Naive thymus-derived CD4-positive, alpha-beta T cell (primary cell): Measurements from ENCODE around the gene SNX25. TPM values are rescaled to one million over a fixed set of nuclear protein-coding genes. Genes with fewer than 3 reads are reported as not detected.
"Not testable (repeated sequence)": the region's sequence is repeated elsewhere in the genome, so short reads cannot be mapped to it uniquely, and the experiment has no call there.

ENCODE experiments used
- ATAC-seq: fragments of 150-1000 bp; cut with Tn5 transposase; 2 replicates; pipeline ENCODE4 v1.10.0; 2021; ENCODE audit warnings: mild to moderate bottlenecking, moderate library complexity
- CTCF ChIA-PET: fragments of 350-600 bp; sonication (Branson Sonifier 250); formaldehyde crosslinking; loops from one replicate; lab custom pipeline; 2021; ENCODE audit warnings: antibody characterized with exemption; lab: Charles Lee
- POLR2A ChIA-PET: fragments of 350-600 bp; sonication (Branson Sonifier 250); formaldehyde crosslinking; loops from one replicate; lab custom pipeline; 2021; ENCODE audit warnings: antibody characterized with exemption, inconsistent platforms; lab: Charles Lee
- DNase-seq, 9 donors: peaks; one replicate each; pipeline versions ENCODE4 v3.0.0 to v3.0.0-alpha.2; 2020 to 2022; ENCODE audit warnings: mixed read lengths in 1 of 9
- H3K27ac ChIP-seq: one replicate; pipeline ENCODE4 v1.7.0; 2013; ENCODE audit warnings: mild to moderate bottlenecking, low read depth, low read length, moderate library complexity
- H3K27me3 ChIP-seq, 2 donors: one replicate each; pipeline ENCODE4 v1.7.0; 2013; ENCODE audit warnings: low read length in 2 of 2, mild to moderate bottlenecking in 2 of 2, moderate library complexity in 2 of 2; ENCODE audit not compliant: control insufficient read depth in 2 of 2, insufficient read depth in 2 of 2
- H3K36me3 ChIP-seq, 3 experiments: 1 replicate in 2 of 3; 2 replicates in 1 of 3; pipeline ENCODE4 v1.7.0; 2013; ENCODE audit warnings: low read length in 3 of 3, mild to moderate bottlenecking in 3 of 3, moderate library complexity in 1 of 3; ENCODE audit not compliant: insufficient read depth in 3 of 3, control insufficient read depth in 2 of 3
- H3K4me1 ChIP-seq, 2 donors: one replicate each; pipeline ENCODE4 v1.7.0; 2013; ENCODE audit warnings: low read length in 2 of 2, mild to moderate bottlenecking in 2 of 2, moderate library complexity in 1 of 2; ENCODE audit not compliant: control insufficient read depth in 2 of 2, insufficient read depth in 2 of 2
- H3K4me3 ChIP-seq: 2 replicates; pipeline ENCODE4 v1.7.0; 2013; ENCODE audit warnings: mild to moderate bottlenecking, low read length
- H3K9me3 ChIP-seq, 3 experiments: 1 replicate in 2 of 3; 2 replicates in 1 of 3; pipeline ENCODE4 v1.7.0; 2013; ENCODE audit warnings: low read length in 3 of 3; ENCODE audit not compliant: control insufficient read depth in 2 of 3
- H3K27ac Mint-ChIP-seq, 9 donors: one replicate each; pipeline ENCODE4 v1.8.0; 2020 to 2022; ENCODE audit warnings: mixed read lengths in 9 of 9, mild to moderate bottlenecking in 8 of 9, moderate library complexity in 5 of 9, inconsistent platforms in 2 of 9
- H3K27me3 Mint-ChIP-seq, 5 donors: one replicate each; pipeline ENCODE4 v1.8.0; 2021 to 2022; ENCODE audit warnings: mixed read lengths in 5 of 5, mild to moderate bottlenecking in 1 of 5
- H3K36me3 Mint-ChIP-seq, 5 donors: one replicate each; pipeline ENCODE4 v1.8.0; 2020 to 2022; ENCODE audit warnings: mixed read lengths in 5 of 5, mild to moderate bottlenecking in 3 of 5, inconsistent platforms in 1 of 5
- H3K4me1 Mint-ChIP-seq, 7 donors: one replicate each; pipeline ENCODE4 v1.8.0; 2020 to 2022; ENCODE audit warnings: mixed read lengths in 7 of 7, mild to moderate bottlenecking in 3 of 7, inconsistent platforms in 1 of 7
- H3K4me3 Mint-ChIP-seq, 10 donors: one replicate each; pipeline ENCODE4 v1.8.0; 2020 to 2022; ENCODE audit warnings: mild to moderate bottlenecking in 10 of 10, mixed read lengths in 10 of 10, moderate library complexity in 6 of 10, inconsistent platforms in 2 of 10
- H3K9me3 Mint-ChIP-seq, 11 donors: one replicate each; pipeline ENCODE4 v1.8.0; 2020 to 2022; ENCODE audit warnings: mixed read lengths in 11 of 11, mild to moderate bottlenecking in 4 of 11, inconsistent platforms in 1 of 11, moderate library complexity in 1 of 11
- intact Hi-C, 2 donors: fragments of 100-400 bp; cut with micrococcal nuclease; formaldehyde crosslinking; loops; one replicate each; pipeline ENCODE4 v1.15.1; 2023
- polyA plus RNA-seq, 2 donors: library from polyadenylated mRNA; unstranded; fragments of 300-500 nt; fragmentation: Illumina TruSeq; gene quantifications; one replicate each; pipeline ENCODE4 v1.2.3, GENCODE V29; 2021
- total RNA-seq, 6 experiments: library from RNA in 5 of 6; stranded (reverse) in 5 of 6; gene quantifications; 1 replicate in 5 of 6; 2 replicates in 1 of 6; pipeline ENCODE4 v1.2.3 and lab custom pipeline; 2021 to 2026

Gene SNX25
- total and polyA plus RNA-seq, 7 experiments from 2014 or later = 3.9 to 18.9 (median 9.8) TPM

DNA sequence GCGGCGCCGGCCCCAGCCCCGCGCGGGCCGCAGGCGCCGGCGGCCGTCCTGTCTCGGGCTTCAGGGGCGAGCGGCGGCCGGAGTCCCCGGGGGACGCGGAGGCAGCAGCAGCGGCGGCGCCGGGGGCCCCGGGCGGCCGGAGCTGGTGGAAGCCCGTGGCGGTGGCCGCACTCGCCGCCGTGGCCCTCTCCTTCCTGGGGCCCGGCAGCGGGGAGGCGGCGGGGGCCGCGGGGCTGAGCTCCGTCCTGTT lies 379 bp downstream of the SNX25 start:
- CTCF ChIA-PET, H3K9me3 Mint-ChIP-seq, DNase-seq, H3K27me3 ChIP-seq, H3K9me3 ChIP-seq, ATAC-seq, H3K27ac Mint-ChIP-seq, H3K4me3 ChIP-seq, H3K36me3 ChIP-seq, H3K36me3 Mint-ChIP-seq: not testable (repeated sequence)
- peaks cover 22% of the 10 kb centered on the region in 2 donors for H3K4me1 ChIP-seq
- peaks cover 0 to 15% (median 0%) of the 10 kb centered on the region in 5 donors for H3K27me3 Mint-ChIP-seq
- intact Hi-C loops = loop anchor here (1.0 to 10.0 kb wide), 13 partner anchors 7 to 1765 kb away; partner anchors contain the start of genes ANKRD37 (in 2 of the 2), ACSL1 (in 1 of the 2), CCDC110 (in 1 of the 2) and CDKN2AIP (in 1 of the 2)
- peak overlapping the region; percentile 39 for H3K27ac ChIP-seq
- H3K4me3 Mint-ChIP-seq = peak overlapping the region in 1 of 10 donors; percentile 82
- POLR2A ChIA-PET = interaction anchor here (1.6 to 3.6 kb wide), 4 partner anchors 26 to 186 kb away, joined by 6 to 19 read pairs (median 6); partner anchors contain the start of genes ANKRD37 and LRP2BP
- peaks cover 26 to 53% (median 41%) of the 10 kb centered on the region in 7 donors for H3K4me1 Mint-ChIP-seq

DNA sequence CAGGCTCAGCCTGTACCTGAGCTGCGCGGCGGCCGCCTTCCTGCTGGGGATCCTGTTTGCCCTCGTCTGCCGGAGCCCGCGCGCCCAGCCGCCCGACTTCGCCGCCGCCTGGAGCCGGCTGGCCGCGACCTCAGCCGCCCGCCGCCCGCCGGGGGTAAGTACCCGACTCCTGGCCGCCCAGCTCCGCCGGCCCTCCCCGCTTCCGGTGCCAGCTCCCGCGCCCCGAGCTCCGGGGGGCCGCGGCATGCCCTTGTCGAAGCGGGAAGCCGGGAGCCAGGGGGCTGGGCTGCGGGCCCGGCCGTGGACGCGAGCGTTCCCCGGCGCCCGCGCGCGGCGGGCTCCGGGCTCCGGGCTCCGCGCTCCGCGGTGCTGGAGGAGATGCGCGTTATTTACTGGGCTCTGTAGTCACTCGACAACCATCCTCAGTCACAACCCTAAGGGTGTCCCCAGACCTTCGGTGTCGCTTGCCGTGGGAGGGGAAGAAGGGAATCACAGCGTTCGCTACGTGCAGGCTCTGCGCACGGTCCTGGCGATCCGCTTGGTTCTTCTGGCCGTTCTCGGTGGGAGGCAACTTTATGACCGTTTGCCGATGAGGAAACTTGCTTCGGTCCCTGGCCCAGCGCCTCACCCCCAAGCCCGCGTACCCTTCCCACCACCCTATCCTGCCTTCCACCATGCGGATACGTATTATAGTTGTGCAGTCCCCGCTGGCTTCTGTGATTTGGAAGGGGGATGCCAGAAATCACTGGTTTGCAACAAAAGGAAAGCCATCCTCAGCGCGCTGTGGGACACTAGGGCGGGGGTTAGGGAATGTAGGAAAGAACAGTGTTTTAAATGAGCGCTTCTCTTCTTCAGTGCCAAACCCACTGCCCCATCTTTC lies 944 bp downstream of the SNX25 start:
- intact Hi-C loops = loop anchor here (1.0 to 5.0 kb wide), 5 partner anchors 8 to 387 kb away; no protein-coding TSS in a partner anchor
- Mint-ChIP-seq H3K9me3 (no peaks in the 10 kb centered on the region), H3K4me3 (peak overlapping the region; percentile 66 to 93 (median 90)), H3K36me3 (peaks cover 0 to 6% (median 0%) of the 10 kb centered on the region in 5 donors), H3K27ac (peak overlapping the region; percentile 19 to 82 (median 71)), H3K27me3 (peaks cover 0 to 15% (median 0%) of the 10 kb centered on the region in 5 donors), H3K4me1 (peaks cover 21 to 50% (median 36%) of the 10 kb centered on the region in 7 donors)
- Histone ChIP-seq H3K36me3 (no peaks in the 10 kb centered on the region), H3K9me3 (no peaks in the 10 kb centered on the region), H3K4me1 (peaks cover 16 to 17% of the 10 kb centered on the region in 2 donors), H3K27ac (peak overlapping the region; percentile 24), H3K27me3 (no peaks in the 10 kb centered on the region), H3K4me3 (peak overlapping the region; percentile 81)
- ATAC-seq (peak; percentile 38), DNase-seq (peak; percentile 21 to 58 (median 45))
- POLR2A ChIA-PET = interaction anchor here (1.6 to 3.6 kb wide), 4 partner anchors 27 to 186 kb away, joined by 6 to 19 read pairs (median 6); partner anchors contain the start of genes ANKRD37 and LRP2BP
- CTCF ChIA-PET = no interaction called here

DNA sequence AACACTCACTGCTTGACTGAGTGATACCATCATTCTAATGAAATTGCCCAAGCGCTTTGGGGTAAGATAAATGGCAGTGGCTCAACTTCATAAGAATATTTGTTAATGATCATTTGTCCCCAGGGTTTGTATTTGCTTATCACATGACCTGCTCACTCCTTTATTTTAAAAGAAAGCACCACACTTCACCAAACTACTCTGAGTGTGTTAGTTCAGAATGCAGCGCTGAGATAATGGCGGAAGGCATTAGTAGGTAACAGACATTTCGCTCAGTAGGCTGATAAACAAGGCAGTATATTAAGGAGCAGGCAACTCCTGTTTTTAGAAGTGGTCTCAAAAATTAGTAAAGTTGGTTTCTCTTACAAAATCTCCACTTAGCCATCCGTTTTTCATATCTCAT lies 1.6 kb downstream of the SNX25 start:
- Mint-ChIP-seq H3K36me3 (peaks cover 0 to 6% (median 0%) of the 10 kb centered on the region in 5 donors), H3K27me3 (peaks cover 0 to 15% (median 0%) of the 10 kb centered on the region in 5 donors), H3K4me1 (peaks cover 20 to 48% (median 34%) of the 10 kb centered on the region in 7 donors), H3K4me3 (peak overlapping the region; percentile 66 to 93 (median 90)), H3K27ac (peak overlapping the region in 7 of 9 donors; percentile 19 to 82 (median 63)), H3K9me3 (no peaks in the 10 kb centered on the region)
- Histone ChIP-seq H3K4me1 (peaks cover 16 to 17% of the 10 kb centered on the region in 2 donors), H3K4me3 (peak overlapping the region; percentile 81), H3K9me3 (no peaks in the 10 kb centered on the region), H3K27ac (no peak overlapping the region), H3K36me3 (no peaks in the 10 kb centered on the region), H3K27me3 (no peaks in the 10 kb centered on the region)
- ATAC-seq = no peak
- CTCF ChIA-PET = no interaction called here
- POLR2A ChIA-PET = no interaction called here
- intact Hi-C loops = loop anchor here (5.0 kb wide), 2 partner anchors 96 to 386 kb away; no protein-coding TSS in a partner anchor
- no peak for DNase-seq

DNA sequence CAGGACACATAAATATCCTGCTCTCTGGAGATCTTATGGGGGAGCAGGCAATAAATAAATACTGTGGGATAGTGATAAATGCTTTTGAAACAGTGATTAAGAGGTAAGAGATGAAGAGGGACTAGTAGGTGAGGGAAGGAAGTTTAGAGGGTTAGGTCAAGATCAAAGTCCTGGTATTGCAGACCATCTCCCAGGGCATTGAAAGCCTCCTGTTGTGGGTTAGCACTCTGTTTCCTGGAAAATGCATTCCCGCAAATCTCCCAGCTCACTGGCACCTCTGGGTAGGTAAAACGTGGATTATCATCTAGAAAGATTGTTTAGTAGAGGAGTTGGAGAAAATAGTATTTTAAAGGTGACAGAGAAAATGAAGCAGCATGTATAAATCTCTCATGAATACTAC lies 2.2 kb downstream of the SNX25 start:
- DNase-seq (no peak), ATAC-seq (no peak)
- Mint-ChIP-seq H3K4me1 (peaks cover 20 to 50% (median 36%) of the 10 kb centered on the region in 7 donors), H3K27me3 (peaks cover 0 to 15% (median 0%) of the 10 kb centered on the region in 5 donors), H3K9me3 (no peaks in the 10 kb centered on the region), H3K27ac (peak overlapping the region in 4 of 9 donors; percentile 2 to 71 (median 43)), H3K4me3 (peak overlapping the region in 9 of 10 donors; percentile 66 to 93 (median 89)), H3K36me3 (peaks cover 0 to 6% (median 0%) of the 10 kb centered on the region in 5 donors)
- ChIA-PET POLR2A (no interaction called here), CTCF (no interaction called here)
- Histone ChIP-seq H3K27ac (no peak overlapping the region), H3K4me3 (no peak overlapping the region), H3K36me3 (no peaks in the 10 kb centered on the region), H3K4me1 (peaks cover 16 to 17% of the 10 kb centered on the region in 2 donors), H3K9me3 (no peaks in the 10 kb centered on the region), H3K27me3 (no peaks in the 10 kb centered on the region)
- intact Hi-C loops = loop anchor here (5.0 kb wide), 2 partner anchors 96 to 386 kb away; no protein-coding TSS in a partner anchor

DNA sequence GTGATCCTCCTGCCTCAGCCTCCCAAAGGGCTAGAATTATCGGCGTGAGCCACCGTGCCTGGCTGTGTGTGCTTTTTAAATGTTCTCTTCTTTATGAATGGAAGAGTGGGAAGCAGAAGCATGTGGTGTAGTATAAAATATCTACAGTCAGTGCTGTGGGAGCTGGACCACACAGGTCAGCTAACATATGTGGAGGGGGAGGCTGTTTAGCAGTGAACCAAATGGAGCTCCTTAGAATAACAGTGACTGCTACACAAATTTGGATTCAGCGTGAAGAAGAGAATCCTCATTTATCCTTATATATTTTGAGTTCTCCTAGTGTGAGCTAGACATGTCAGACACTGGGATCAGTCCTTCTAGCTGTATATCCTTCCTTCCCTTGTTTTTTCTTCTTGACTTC lies 3.2 kb downstream of the SNX25 start:
- Mint-ChIP-seq H3K36me3 (peaks cover 0 to 6% (median 0%) of the 10 kb centered on the region in 5 donors), H3K27me3 (peaks cover 0 to 15% (median 0%) of the 10 kb centered on the region in 5 donors), H3K4me3 (peak overlapping the region in 1 of 10 donors; percentile 66), H3K27ac (peak overlapping the region in 2 of 9 donors; percentile 1 to 15), H3K4me1 (peaks cover 20 to 60% (median 40%) of the 10 kb centered on the region in 7 donors), H3K9me3 (no peaks in the 10 kb centered on the region)
- DNase-seq (no peak), ATAC-seq (no peak)
- ChIA-PET CTCF (interaction anchor here (0.7 kb wide), 1 partner anchor 47 kb away, joined by 3 read pairs; no protein-coding TSS in a partner anchor), POLR2A (interaction anchor here (0.6 kb wide), 1 partner anchor 41 kb away, joined by 9 read pairs; no protein-coding TSS in a partner anchor)
- Histone ChIP-seq H3K9me3 (no peaks in the 10 kb centered on the region), H3K36me3 (no peaks in the 10 kb centered on the region), H3K27me3 (no peaks in the 10 kb centered on the region), H3K4me1 (peaks cover 16 to 17% of the 10 kb centered on the region in 2 donors), H3K4me3 (no peak overlapping the region), H3K27ac (no peak overlapping the region)
- intact Hi-C loops = loop anchor here (5.0 kb wide), 2 partner anchors 95 to 385 kb away; no protein-coding TSS in a partner anchor

DNA sequence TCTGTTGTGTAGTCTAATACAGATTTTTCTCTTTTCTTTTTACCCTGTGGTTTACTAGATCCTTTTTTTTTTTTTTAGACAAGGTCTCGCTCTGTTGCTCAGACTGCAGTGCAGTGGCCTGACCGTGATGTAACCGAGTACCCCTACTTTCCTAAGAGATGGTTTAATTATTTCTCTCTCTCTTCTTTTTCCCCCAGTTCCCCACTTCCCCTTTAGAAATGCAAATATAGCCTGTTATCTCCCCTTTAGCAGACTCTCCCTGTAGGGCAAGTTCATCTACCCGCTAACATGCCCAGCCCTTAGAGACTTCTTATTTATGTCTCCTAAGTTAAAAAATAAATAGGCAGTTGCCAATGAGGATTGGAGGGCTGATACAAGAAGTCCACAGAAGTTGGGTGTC lies 4.5 kb downstream of the SNX25 start:
- Mint-ChIP-seq H3K27ac (peak overlapping the region in 2 of 9 donors; percentile 42 to 45), H3K36me3 (peaks cover 0 to 6% (median 0%) of the 10 kb centered on the region in 5 donors), H3K4me3 (no peak overlapping the region), H3K27me3 (peaks cover 0 to 9% (median 0%) of the 10 kb centered on the region in 5 donors), H3K9me3 (no peaks in the 10 kb centered on the region), H3K4me1 (peaks cover 16 to 57% (median 38%) of the 10 kb centered on the region in 7 donors)
- no peaks in the 10 kb centered on the region for H3K9me3 ChIP-seq
- intact Hi-C loops = loop anchor here (5.0 kb wide), 2 partner anchors 93 to 383 kb away; no protein-coding TSS in a partner anchor
- ATAC-seq = no peak
- no peak for DNase-seq
- H3K4me3 ChIP-seq = no peak overlapping the region
- H3K36me3 ChIP-seq = no peaks in the 10 kb centered on the region
- H3K27ac ChIP-seq = no peak overlapping the region
- peaks cover 12 to 13% of the 10 kb centered on the region in 2 donors for H3K4me1 ChIP-seq
- CTCF ChIA-PET = no interaction called here
- POLR2A ChIA-PET = no interaction called here
- H3K27me3 ChIP-seq = no peaks in the 10 kb centered on the region
